Smooth muscle cell (in vitro differentiated cells): ENCODE results near the gene F10. TPM values are rescaled to one million over a fixed set of nuclear protein-coding genes. Genes with fewer than 3 reads are reported as not detected.

Experiments
- DNase-seq: peaks from one replicate; lab custom pipeline; 2025; ENCODE audit not compliant: unreplicated experiment; lab: John Stamatoyannopoulos, UW
- H2AFZ ChIP-seq: fragments of 200-600 bp; sonication (generic); 2 replicates; pipeline ENCODE4 v1.6.0; 2016; ENCODE audit warnings: antibody characterized with exemption, low read depth, mild to moderate bottlenecking
- H3F3A ChIP-seq: fragments of 200-600 bp; sonication (generic); 2 replicates; pipeline ENCODE4 v1.6.0; 2017; ENCODE audit warnings: antibody characterized with exemption, low read depth
- H3K27ac ChIP-seq: fragments of 200-600 bp; sonication (generic); 2 replicates; pipeline ENCODE4 v1.5.1; 2016; ENCODE audit warnings: low read depth, mild to moderate bottlenecking
- H3K27me3 ChIP-seq: fragments of 200-600 bp; sonication (generic); 2 replicates; pipeline ENCODE4 v1.6.1; 2016; ENCODE audit warnings: low read depth, mild to moderate bottlenecking
- H3K36me3 ChIP-seq: fragments of 200-600 bp; sonication (generic); 2 replicates; pipeline ENCODE4 v1.5.1; 2016; ENCODE audit warnings: low read depth
- H3K4me1 ChIP-seq: fragments of 200-600 bp; sonication (generic); 2 replicates; pipeline ENCODE4 v1.5.1; 2016; ENCODE audit warnings: low read depth
- H3K4me2 ChIP-seq: fragments of 200-600 bp; sonication (generic); 2 replicates; pipeline ENCODE4 v1.6.0; 2016; ENCODE audit warnings: mild to moderate bottlenecking
- H3K4me3 ChIP-seq: fragments of 200-600 bp; sonication (generic); 2 replicates; pipeline ENCODE4 v1.5.1; 2016; ENCODE audit warnings: mild to moderate bottlenecking
- H3K79me2 ChIP-seq: fragments of 200-600 bp; sonication (generic); 2 replicates; pipeline ENCODE4 v1.6.0; 2016; ENCODE audit warnings: low read depth, mild to moderate bottlenecking
- H3K9ac ChIP-seq: fragments of 200-600 bp; sonication (generic); 2 replicates; pipeline ENCODE4 v1.6.0; 2016; ENCODE audit warnings: low read depth
- H3K9me3 ChIP-seq: fragments of 200-600 bp; sonication (generic); replicated peaks from 2 replicates; pipeline ENCODE4 v1.5.1; 2016; ENCODE audit warnings: low read depth
- H4K20me1 ChIP-seq: fragments of 200-600 bp; sonication (generic); 2 replicates; pipeline ENCODE4 v1.6.0; 2016; ENCODE audit warnings: low read depth
- WGBS: methylation state at CpG from one replicate; pipeline ENCODE4 v1.1.7; 2016; ENCODE audit warnings: low lambda C conversion rate; 5-methylcytosine and 5-hydroxymethylcytosine counted together
- polyA plus RNA-seq: library from polyadenylated mRNA; unstranded; fragments of >200 nt; fragmentation: Nextera tagmentation; extraction: Ambion mirVana; gene quantifications from 2 replicates; pipeline ENCODE4 v1.2.1, GENCODE V29; 2016
- total RNA-seq: library from RNA; depleted of rRNA; stranded (reverse); fragments of >200 nt; gene quantifications from 2 replicates; pipeline ENCODE4 v1.2.3, GENCODE V29; 2014
- TF ChIP-seq, protein P1 (sequence below): fragments of 200-600 bp; sonication (generic); IDR thresholded peaks from 2 replicates; pipeline ENCODE4 v1.5.1; 2017; ENCODE audit warnings: borderline replicate concordance, mild to moderate bottlenecking, antibody characterized with exemption; ENCODE audit not compliant: insufficient read depth, poor library complexity, severe bottlenecking

Gene F10
- total and polyA plus RNA-seq, 2 experiments from 2014 or later: 17.1 to 43.7 TPM

- Histone ChIP-seq H3K27ac (no peak overlapping the region), H3K9ac (no peak overlapping the region), H3K4me2 (no peak overlapping the region), H2AFZ (no peak overlapping the region), H3K4me3 (no peak overlapping the region), H4K20me1 (no peaks in the 10 kb centered on the region), H3K27me3 (no peaks in the 10 kb centered on the region), H3K36me3 (no peaks in the 10 kb centered on the region), H3K4me1 (no peaks in the 10 kb centered on the region), H3K9me3 (no peaks in the 10 kb centered on the region), H3K79me2 (no peaks in the 10 kb centered on the region), H3F3A (no peaks in the 10 kb centered on the region)
- 94% methylated on average over 10 of the region's 10 CpGs for WGBS
- DNase-seq: no peak
- TF ChIP-seq, protein P1, sequence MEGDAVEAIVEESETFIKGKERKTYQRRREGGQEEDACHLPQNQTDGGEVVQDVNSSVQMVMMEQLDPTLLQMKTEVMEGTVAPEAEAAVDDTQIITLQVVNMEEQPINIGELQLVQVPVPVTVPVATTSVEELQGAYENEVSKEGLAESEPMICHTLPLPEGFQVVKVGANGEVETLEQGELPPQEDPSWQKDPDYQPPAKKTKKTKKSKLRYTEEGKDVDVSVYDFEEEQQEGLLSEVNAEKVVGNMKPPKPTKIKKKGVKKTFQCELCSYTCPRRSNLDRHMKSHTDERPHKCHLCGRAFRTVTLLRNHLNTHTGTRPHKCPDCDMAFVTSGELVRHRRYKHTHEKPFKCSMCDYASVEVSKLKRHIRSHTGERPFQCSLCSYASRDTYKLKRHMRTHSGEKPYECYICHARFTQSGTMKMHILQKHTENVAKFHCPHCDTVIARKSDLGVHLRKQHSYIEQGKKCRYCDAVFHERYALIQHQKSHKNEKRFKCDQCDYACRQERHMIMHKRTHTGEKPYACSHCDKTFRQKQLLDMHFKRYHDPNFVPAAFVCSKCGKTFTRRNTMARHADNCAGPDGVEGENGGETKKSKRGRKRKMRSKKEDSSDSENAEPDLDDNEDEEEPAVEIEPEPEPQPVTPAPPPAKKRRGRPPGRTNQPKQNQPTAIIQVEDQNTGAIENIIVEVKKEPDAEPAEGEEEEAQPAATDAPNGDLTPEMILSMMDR: no peak
Observed at GRCh38 chr13:113116206-113116800, 6.3 kb upstream of the F10 start.

DNA sequence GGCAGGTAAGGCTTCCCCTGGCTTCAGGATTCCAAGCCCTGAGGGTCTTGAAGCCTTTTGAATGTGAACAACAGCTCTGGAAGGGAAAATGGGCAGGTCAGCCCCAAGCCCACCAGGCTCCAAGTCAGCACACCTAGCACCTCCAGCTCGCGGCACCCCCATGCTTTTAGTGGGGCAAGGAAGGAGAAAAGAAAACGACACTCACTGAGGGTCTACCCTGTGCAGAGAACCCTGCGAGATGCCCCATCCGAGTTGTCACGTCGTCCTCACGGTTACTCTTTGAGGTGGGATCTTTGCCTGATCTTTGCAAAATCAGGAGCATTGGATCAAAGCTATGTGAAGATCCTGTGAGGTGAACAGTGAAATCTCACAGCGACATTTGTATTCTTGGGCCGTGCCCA lies 5.7 kb upstream of the F10 start:
- H3K4me3 ChIP-seq: no peak overlapping the region
- H2AFZ ChIP-seq: no peak overlapping the region
- H4K20me1 ChIP-seq: no peaks in the 10 kb centered on the region
- 86% methylated on average over 10 of the region's 10 CpGs for WGBS
- H3K4me2 ChIP-seq: no peak overlapping the region
- H3K36me3 ChIP-seq: no peaks in the 10 kb centered on the region
- H3K9me3 ChIP-seq: no peaks in the 10 kb centered on the region
- TF ChIP-seq, protein P1: no peak
- no peak for DNase-seq
- H3K27ac ChIP-seq: no peak overlapping the region
- no peak overlapping the region for H3K9ac ChIP-seq
- no peaks in the 10 kb centered on the region for H3K27me3 ChIP-seq
- no peaks in the 10 kb centered on the region for H3K4me1 ChIP-seq
- no peaks in the 10 kb centered on the region for H3K79me2 ChIP-seq
- no peaks in the 10 kb centered on the region for H3F3A ChIP-seq

GRCh38 chr13:113117335-113117872 lies 5.2 kb upstream of the F10 start:
- TF ChIP-seq, protein P1: no peak
- no peaks in the 10 kb centered on the region for H3K79me2 ChIP-seq
- H3K4me3 ChIP-seq: no peak overlapping the region
- no peak for DNase-seq
- H4K20me1 ChIP-seq: no peaks in the 10 kb centered on the region
- H3K27ac ChIP-seq: no peak overlapping the region
- H3K9ac ChIP-seq: no peak overlapping the region
- no peaks in the 10 kb centered on the region for H3K9me3 ChIP-seq
- 90% methylated on average over 23 of the region's 26 CpGs for WGBS
- H3F3A ChIP-seq: no peaks in the 10 kb centered on the region
- peaks cover 2% of the 10 kb centered on the region for H3K4me1 ChIP-seq
- no peaks in the 10 kb centered on the region for H3K27me3 ChIP-seq
- no peak overlapping the region for H3K4me2 ChIP-seq
- no peak overlapping the region for H2AFZ ChIP-seq
- no peaks in the 10 kb centered on the region for H3K36me3 ChIP-seq

GRCh38 chr13:113117911-113118260 lies 4.7 kb upstream of the F10 start:
- H3K9me3 ChIP-seq: no peaks in the 10 kb centered on the region
- H2AFZ ChIP-seq: no peak overlapping the region
- no peaks in the 10 kb centered on the region for H3K27me3 ChIP-seq
- WGBS: 88% methylated on average over 6 of the region's 9 CpGs
- H3F3A ChIP-seq: no peaks in the 10 kb centered on the region
- no peak overlapping the region for H3K27ac ChIP-seq
- DNase-seq: no peak
- H3K4me1 ChIP-seq: peaks cover 7% of the 10 kb centered on the region
- no peaks in the 10 kb centered on the region for H4K20me1 ChIP-seq
- no peak overlapping the region for H3K4me2 ChIP-seq
- H3K36me3 ChIP-seq: no peaks in the 10 kb centered on the region
- H3K4me3 ChIP-seq: no peak overlapping the region
- no peak overlapping the region for H3K9ac ChIP-seq
- TF ChIP-seq, protein P1: no peak
- H3K79me2 ChIP-seq: no peaks in the 10 kb centered on the region
